ENCODE results near the gene C5orf47.

The C5orf47 gene

GRCh38 chr5:173970878-173971650 is 17.9 kb upstream of the C5orf47 start:
- DNase-seq (ENCODE audit: low read depth) = no peak

- DNase-seq (ENCODE audit: low read depth) = no peak
Measured at GRCh38 chr5:173971681-173972345, 17.2 kb upstream of the C5orf47 start.

- DNase-seq (ENCODE audit: low read depth) = no peak
Measured at GRCh38 chr5:173972607-173972924, 16.4 kb upstream of the C5orf47 start.

- DNase-seq (ENCODE audit: low read depth) = peak; percentile 41
Measured at GRCh38 chr5:173972925-173973615, 15.9 kb upstream of the C5orf47 start.

GRCh38 chr5:173973616-173973969 is 15.4 kb upstream of the C5orf47 start:
- no peak for DNase-seq (ENCODE audit: low read depth)

- DNase-seq (ENCODE audit: low read depth) = no peak
Measured at GRCh38 chr5:173974688-173975239, 14.2 kb upstream of the C5orf47 start.

GRCh38 chr5:173981185-173981761 is 7.7 kb upstream of the C5orf47 start:
- no peak for DNase-seq (ENCODE audit: low read depth)

DNA sequence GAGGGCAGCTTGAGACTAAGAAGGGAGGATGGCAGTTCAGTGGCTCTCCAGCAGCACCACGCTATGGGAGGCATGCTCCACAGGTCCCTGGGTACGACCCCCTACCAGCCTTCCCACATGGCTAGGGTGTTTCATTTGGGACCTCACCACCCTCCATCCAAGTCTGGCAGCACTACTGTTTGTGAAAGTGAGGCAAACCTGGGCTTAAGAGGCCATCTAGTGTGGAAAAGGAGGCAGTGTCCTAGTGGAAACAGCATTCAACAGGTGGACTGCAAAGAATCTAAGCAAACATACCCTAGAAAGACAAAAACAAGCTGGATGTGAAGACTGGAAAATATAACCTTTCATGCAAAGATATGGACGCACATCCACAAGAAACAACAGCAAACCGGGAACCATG is 4.8 kb upstream of the C5orf47 start:
- no peak for DNase-seq (ENCODE audit: low read depth)

- DNase-seq (ENCODE audit: low read depth) = no peak
Measured at GRCh38 chr5:173989432-173990082, 587 bp downstream of the C5orf47 start.

DNA sequence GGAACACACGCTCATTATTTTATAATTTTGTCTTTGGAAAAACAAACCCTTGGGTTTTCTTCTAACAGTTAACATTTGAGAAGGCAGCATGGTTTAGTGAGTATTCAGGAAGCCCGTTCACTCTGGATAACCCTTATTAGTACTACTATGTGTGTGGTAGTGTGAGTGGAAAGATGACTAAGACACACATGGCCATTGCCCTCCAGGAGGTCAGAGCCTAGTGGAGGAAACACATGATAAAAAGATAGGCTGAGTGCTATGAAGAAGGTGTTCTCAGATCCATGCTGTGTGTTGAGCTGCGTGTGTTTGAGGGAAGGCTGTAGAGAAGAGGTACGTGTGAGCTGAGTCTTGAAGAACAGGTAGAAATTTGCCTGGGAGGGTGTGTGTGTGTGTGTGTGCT is 8.4 kb downstream of the C5orf47 start:
- DNase-seq (ENCODE audit: low read depth) = no peak

- DNase-seq (ENCODE audit: low read depth) = no peak
Measured at GRCh38 chr5:173998531-173998930, 9.6 kb downstream of the C5orf47 start.

DNA sequence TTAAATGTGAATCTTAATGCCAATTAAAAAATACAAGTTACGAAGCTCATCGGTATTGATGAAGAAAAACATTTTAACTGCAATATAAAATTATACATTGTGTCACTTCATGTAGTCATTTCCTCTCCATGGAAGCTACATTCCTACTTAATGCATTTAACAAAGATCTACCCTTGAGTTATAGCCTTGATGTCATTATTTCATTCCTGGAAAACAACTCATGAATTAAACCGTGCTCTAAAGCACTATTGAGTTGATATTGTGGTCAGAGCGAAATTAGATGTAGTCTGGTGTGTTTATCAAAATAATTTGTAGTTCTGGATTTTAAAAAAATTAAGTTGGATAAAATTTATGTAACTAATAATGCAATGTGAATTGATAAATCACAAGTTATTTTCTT is 11.1 kb downstream of the C5orf47 start:
- DNase-seq (ENCODE audit: low read depth) = no peak

GRCh38 chr5:174003795-174004194 is 14.8 kb downstream of the C5orf47 start:
- DNase-seq (ENCODE audit: low read depth) = no peak

DNA sequence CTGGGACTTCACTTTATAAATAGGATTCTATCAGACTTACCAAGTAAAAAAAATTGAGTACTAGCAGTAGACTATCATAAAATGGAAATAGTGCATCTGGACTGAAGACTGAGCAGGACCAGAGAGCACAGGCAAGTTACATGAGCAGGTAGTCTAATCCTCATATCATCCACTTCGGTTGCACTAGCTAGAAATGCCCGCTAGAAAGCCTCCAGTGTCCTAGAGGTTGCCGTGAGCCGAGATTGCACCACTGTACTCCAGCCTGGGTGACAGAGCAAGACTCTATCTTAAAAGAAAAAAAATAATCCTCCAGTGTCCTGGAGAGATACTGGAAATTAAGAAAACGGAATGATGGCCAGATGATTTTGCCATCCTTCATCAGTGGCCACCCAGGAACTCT is 20.0 kb downstream of the C5orf47 start:
- no peak for DNase-seq (ENCODE audit: low read depth)

- DNase-seq (ENCODE audit: low read depth) = no peak
Measured at GRCh38 chr5:174010365-174010764, 21.4 kb downstream of the C5orf47 start.

GRCh38 chr5:174011441-174011840 is 22.5 kb downstream of the C5orf47 start:
- DNase-seq (ENCODE audit: low read depth) = no peak

DNA sequence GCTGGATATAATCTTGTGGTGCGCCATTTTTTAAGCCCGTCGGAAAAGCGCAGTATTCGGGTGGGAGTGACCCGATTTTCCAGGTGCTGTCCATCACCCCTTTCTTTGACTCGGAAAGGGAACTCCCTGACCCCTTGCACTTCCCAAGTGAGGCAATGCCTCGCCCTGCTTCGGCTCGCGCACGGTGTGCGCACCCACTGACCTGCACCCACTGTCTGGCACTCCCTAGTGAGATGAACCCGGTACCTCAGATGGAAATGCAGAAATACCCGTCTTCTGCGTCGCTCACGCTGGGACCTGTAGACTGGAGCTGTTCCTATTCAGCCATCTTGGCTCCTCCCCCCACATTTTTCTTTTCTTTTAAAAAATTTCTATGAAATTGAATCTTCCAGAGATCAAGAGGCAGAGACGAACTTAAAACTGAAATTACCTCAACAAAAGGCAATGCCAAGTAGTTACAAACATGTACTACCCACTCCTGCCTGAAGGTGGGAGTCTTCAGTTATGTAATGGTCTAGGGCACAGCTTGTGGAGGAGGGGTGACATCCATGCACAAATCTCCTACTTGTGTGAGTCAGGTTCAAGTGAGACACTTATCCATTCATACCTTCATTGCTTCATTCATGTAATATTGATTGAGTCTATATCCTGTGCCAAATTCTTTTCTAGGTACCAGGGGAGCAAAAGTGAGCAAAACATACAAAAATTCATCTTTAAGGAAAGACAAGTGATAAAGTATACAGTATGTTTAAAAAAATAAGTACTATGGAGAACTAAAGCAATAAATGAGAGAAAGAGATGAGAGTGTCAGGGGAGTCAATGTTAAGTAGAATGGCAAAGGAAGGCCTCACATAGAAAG is 31.3 kb downstream of the C5orf47 start:
- peak; percentile 5 for DNase-seq (ENCODE audit: low read depth)

DNA sequence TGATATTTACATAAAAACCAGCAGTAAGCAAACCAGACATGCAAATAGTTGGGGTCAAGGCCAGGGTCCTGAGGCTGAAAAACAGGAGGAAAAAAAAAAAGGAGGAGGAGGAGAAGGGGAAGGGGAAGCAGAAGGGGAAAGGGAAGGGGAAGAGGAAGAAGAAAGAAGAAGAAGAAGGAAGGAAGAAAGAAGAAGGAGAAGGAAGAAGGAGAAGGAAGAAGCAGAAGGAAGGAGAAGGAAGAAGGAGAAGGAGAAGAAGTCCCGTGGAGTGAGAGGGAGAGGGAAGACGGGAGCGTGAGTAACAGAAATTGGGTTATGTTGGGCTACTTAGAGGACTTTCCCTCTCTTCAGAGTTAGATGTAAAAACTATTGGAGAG is 31.9 kb downstream of the C5orf47 start:
- no peak for DNase-seq (ENCODE audit: low read depth)

GRCh38 chr5:174022384-174023095 is 33.6 kb downstream of the C5orf47 start:
- no peak for DNase-seq (ENCODE audit: low read depth)

DNA sequence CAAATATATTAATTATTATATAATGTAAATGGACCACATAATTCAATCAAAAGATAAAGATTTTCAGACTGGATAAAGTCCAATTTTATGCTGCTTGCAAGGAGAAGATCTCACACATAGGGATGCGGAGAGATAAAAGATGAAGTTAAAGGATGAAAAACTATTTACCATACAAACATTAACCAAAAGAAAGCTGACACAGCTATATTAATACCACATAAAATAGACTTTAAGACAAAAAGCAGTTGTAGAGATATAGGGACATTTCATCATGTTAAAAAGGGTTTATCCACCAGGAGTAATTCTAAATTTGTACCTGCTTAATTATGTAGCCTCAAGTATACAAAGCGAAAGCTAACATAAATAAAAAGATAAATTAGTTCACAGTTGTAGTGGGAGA is 41.3 kb downstream of the C5orf47 start:
- no peak for DNase-seq (ENCODE audit: low read depth)

Data from CMK (cell line).